HG02571 (cell line): ENCODE data around the gene UNC5CL.
"Not testable (repeated sequence)": the region's sequence is repeated elsewhere in the genome, so short reads cannot be mapped to it uniquely, and the experiment has no call there.

Source experiments
- ATAC-seq: cut with Tn5 transposase; IDR thresholded peaks from one replicate; pipeline ENCODE4 v1.9.1; 2021; ENCODE audit warnings: mild to moderate bottlenecking, moderate library complexity; ENCODE audit not compliant: unreplicated experiment

Gene UNC5CL

GRCh38 chr6:41040940-41041536 lies 2.0 kb upstream of the UNC5CL start:
- ATAC-seq, result no peak

- no peak for ATAC-seq
These were observed 1.3 kb upstream of the UNC5CL start for GRCh38 chr6:41040101-41040939.

DNA sequence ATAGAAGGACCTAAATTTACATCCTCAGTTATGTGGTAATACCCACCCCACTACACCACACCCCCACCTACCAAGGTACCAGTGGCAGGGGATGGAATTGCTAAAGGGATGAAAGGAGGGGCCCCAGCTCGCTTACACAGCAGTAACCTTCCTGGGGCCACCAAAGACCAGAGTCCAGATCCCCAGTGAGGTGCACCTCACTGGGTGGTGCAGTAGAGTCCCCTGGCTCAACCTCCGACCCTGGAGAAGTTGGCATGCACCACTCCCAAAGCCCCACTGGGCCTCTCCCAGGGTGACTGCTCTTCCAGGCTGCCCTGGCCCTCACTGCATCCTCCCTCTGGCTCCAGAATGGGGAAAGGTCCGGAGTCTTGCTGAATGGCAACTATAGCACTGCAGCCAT lies 816 bp downstream of the UNC5CL start:
- ATAC-seq, result no peak

GRCh38 chr6:41037107-41037900 lies 1.7 kb downstream of the UNC5CL start:
- ATAC-seq, result no peak

GRCh38 chr6:41036601-41037000 lies 2.4 kb downstream of the UNC5CL start:
- ATAC-seq, result no peak

DNA sequence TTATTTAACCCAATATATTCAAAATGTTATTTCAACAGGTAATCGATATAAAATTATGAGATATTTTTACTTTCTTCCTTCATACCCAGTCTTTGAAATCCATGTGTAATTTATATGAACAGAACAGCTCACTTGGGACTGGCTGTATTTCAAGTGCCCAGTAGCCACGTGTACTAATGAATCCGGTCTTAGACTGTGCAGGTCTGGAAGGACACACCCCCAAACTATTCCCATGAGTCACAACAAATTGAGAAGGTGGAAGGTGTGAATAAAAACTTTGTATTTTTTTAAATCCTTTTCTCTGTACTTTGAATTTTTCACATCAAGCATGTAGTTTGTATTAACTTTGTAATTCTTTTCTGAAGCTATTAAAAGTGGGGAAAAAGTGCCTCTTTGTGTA lies 2.8 kb downstream of the UNC5CL start:
- no peak for ATAC-seq

DNA sequence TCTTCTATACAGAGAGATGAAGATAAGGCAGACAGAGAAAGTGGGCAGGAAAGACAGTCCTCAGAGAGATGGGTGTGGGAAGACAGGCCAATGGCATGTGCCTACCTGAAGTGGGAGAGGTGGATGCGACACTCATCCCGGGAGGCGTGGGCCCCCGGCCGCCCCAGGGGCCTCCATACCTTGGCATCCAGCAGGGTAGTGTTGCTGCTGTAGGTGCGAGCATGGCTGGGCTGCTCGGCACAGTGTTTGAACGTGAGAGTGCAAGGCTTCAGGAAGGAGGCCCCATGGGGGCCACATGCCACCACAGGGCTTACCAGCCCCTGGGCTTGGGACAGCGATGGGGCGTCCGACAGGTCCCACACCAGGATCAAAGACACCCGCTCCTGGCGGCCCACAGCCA lies 5.2 kb downstream of the UNC5CL start:
- ATAC-seq, result no peak

DNA sequence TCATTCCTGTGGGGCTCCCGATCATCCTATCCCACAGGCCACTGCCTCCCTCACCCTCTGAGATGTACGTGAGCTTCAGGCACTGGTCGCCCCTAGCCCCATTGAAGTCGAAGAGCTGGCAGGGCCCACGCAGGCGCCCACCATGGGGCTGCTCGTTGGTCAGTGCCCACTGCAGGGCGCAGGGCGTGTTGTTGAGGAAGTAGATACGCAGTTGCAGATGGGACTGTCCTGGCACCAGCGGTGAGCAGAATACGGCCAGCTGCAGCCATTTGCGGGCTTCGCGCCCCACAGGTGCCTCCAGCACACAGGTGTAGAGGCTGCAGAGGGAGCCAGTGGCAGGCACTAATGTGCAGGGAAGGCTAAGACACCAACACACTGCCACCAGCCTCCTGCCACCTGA lies 6.2 kb downstream of the UNC5CL start:
- no peak for ATAC-seq

DNA sequence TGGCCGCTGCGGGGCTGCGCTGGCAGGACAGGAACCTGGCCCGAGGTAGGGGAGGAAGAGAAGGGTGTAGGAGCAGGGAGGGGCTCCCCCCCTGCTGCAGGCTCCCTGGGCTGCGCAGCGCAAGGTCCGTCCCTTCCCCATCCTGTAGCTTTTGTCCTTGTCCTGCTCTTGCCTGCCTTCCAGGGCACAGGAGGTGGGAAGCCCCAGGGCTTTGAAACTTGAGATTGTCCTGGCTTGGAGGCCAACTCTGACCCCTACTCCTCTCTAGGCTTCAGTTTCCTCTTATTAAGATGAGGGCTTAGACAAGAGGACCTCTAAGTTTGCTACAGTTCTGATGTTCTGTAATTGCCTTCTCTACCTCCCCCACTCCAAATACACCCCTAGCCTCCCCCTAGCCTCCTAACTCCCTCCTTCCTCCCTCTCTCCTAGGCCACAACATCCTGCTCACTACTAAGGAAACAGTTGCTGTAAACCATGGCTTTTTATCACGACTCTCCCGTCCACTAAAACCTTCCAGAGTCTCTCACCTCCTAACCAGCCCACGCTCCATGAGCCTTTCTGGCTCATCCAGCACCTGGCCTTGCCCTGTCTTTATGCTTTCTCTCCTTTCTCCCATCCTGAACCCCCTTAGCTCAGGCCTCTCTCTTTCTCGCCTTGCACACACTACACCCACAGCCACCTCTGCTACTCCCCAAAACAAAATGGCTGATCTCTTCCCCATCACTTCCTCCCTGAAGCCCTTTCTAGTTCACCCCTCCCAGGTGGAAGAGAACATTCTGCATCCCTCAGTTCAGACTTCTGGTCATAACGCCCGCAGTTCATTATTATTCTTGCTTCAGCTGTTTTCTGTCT lies 10.2 kb downstream of the UNC5CL start:
- ATAC-seq, result peak; percentile 22

DNA sequence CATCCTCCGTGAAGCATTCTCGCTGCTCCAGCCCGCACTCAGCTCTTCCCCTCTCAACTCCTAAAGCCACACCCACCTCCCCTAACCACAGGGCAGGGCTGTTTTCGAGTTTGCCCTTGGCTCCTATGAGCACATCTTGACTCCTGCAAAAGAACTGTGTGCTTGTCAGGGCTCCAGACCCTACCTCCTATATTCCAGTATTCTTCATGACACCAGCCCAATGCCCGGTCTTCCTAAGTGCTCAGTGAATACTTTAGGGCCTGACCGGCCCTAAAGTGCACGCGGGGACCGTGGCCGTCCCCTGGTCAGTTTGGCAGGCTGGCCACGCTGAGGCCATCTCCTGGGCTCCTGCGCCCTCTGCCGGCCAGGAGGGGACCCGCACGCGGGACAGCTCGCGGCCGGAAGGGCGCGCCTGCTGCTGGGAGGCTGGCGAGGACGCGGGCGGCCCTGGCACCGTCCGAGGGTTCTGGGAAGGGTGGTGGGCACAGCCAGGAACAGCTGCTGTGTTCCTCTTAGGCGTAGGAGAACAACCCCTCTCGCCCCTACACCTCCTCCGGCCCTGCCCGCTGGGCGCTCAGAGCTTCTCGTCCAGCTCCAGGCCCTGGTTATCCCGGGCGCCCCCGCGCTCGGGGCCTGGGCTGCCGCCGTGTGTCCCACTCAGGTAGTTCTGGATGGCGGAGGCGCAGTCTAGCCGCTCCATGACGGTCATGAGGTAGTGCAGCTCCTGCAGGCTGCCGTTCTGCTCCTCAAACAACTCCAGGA lies 11.0 kb downstream of the UNC5CL start:
- peak; percentile 83 for ATAC-seq

DNA sequence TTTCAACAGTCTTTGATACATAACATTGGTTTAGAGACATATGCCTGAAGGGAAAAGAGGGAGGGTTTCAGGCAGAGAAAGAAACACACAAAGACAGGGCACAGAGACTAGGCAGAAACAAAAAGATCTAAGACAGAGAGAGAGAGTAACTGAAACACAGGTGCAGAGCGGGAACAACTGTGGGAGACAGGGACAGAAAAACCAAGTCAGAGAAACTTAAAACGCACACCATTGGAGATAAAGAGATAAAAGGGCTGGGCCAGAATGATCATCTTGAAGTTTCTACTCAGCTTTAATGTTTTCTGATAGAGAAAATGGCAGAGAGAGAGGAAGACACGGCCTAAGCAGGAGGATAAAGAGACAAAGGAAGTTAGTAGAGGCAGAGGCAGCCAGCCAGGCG lies 11.8 kb downstream of the UNC5CL start:
- no peak for ATAC-seq

DNA sequence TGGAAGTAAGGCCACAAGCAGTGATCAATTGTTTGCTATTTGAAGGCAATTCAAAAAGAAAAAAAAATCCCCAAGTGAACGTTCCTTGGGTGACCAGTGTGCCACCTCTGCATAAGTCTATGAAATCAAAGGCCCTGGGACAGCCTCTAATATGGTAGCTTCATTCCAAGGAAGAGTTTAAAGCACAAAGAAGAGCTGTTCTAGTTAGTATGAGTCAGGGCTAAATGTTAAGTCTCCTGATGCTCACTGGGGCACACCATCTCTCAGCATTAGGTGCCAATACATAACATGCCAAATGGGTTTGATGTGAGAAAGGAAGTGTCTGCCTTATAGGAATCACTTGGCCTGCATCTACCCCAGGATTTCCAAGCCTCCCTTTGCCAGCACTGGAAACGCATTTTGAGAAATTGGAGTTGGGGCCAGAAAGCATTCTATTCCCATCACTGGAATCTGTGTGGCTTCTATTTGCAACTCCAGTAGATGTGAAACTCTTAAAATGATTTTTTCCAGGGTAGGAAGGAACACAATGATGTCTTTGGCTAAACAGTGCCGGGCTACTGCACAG lies 13.0 kb downstream of the UNC5CL start:
- no peak for ATAC-seq

DNA sequence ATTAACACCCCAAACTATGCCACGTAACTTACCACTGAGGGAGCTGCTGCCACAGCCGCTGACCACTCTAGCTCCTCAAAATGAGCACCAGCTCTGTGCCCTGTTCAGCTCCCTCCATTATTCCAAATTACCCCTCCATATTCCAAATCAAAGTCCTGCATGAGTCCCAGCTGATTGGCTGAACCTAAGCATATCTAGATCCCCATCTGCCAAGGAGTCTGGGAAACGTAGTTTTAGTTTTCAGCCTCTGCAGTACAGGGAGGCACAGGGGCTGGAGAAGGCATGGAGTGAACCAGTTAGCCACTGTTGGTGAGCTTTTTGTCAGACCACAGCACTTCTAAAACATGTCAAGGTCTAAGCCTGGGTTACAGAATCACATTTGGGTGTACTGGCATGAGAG lies 15.9 kb downstream of the UNC5CL start:
- no peak for ATAC-seq

DNA sequence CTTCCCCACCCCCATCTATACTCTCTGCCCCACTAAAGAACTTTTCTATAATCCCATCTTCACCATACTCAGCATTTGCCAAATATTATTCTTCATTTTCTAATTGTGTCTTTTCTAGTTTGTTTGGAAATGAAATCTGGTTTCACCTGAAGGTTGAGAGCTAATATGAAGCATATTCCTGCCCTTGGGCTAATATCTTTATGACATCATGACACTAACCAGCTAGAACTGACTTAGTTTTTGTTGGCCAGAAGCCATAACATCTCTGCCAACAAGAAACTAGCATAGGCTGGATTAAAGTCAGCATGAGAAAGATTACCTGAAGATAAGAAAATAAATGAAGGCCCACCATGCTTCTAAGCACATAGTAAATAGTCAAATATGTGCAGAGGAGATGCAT lies 16.7 kb downstream of the UNC5CL start:
- ATAC-seq, result no peak

DNA sequence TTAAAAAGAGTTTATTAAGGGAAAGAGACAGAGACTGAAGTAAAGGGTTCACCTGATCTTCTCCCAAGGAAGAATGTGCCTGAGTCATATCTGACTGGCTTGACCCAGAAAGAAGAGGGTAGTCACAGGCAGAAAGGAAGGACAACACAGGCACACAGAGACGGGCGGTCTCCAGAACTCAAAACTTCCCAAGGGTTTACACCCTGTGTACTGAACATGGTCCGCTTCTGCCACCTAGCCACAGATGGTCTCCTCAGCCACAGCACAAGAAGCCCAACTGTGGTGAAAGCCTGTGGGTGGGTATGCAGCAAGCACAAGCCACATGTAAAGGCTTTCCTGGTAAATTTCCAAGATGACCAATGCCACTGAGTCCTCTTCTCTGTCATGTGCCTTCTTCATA lies 17.2 kb downstream of the UNC5CL start:
- no peak for ATAC-seq

- no peak for ATAC-seq
These were observed 21.4 kb downstream of the UNC5CL start for GRCh38 chr6:41017663-41018062.

- ATAC-seq, result not testable (repeated sequence)
These were observed 23.2 kb downstream of the UNC5CL start for GRCh38 chr6:41015860-41016259.

DNA sequence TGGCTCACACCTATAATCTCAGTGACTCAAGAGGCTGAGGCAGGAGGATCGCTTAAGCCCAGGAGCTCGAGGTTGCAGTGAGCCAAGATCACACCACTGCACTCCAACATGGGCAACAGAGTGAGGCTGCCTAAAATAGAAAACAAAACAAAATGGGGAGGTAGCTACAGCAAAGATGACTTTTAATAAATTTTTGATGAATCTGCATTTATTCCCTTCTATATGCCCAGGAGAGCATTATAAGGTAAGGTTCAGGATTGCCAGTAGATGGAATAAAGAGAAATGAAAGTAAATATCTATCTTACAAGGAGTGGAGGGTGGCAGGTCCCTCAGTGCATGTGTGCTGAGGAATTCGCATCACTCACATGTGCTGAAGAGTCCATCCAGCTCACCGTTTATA lies 24.2 kb downstream of the UNC5CL start:
- ATAC-seq, result no peak

- ATAC-seq, result no peak
These were observed 25.4 kb downstream of the UNC5CL start for GRCh38 chr6:41013466-41014153.
